ENCODE measurements around the gene GPR31.

The GPR31 gene

DNA sequence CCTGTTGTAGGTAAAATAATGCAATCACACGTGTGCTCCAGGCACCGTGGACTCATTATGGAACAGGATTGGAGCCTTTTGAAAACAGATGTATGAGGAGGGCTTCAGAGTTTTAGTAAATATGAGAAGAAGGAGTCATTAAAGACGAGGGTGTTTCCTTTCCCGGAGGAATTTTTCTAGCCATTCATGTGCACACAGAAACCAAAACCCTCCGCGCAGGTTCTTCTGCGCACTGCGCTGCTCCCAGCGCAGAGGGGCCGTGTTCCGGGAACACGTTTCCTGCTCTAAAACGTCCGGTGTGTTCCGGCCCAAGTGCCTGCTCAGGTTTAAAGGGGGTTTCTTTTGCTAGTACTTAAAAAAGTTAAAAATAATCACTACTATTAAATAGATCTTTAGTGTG, 11.6 kb downstream of the GPR31 start:
- TF ChIP-seq TCF12 (IDR thresholded peaks at IDR 0.05; ENCODE audit: low read depth) (no peak), ZBTB7A (IDR thresholded peaks at IDR 0.05; ENCODE audit: low read depth) (no peak), CEBPB (IDR thresholded peaks at IDR 0.05) (no peak), TAF1 (IDR thresholded peaks at IDR 0.05; ENCODE audit: low read depth) (no peak), NFIC (IDR thresholded peaks at IDR 0.05) (no peak)
- TF ChIP-seq, protein P1, sequence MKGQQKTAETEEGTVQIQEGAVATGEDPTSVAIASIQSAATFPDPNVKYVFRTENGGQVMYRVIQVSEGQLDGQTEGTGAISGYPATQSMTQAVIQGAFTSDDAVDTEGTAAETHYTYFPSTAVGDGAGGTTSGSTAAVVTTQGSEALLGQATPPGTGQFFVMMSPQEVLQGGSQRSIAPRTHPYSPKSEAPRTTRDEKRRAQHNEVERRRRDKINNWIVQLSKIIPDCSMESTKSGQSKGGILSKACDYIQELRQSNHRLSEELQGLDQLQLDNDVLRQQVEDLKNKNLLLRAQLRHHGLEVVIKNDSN (IDR thresholded peaks at IDR 0.05): no peak

DNA sequence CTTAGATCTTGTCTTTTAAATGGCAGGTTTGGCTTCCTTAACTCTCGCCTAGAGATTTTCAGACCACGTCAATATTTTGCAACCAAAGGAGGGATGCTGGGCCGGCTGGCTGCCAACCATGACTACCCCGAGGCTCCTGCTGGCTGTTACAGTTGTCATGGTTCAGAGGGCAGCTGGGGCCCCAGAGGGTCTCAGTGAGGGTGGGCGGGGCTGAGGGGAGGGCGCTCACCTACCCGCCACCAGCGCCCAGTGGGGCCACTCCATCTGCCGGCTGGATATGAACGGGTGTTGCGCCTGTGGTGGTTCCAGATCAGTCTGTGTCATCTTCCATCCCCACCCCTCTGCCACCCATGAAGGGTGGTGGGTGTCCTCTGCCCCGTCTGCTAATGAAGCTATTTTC, 12.3 kb downstream of the GPR31 start:
- TF ChIP-seq CREB1 (IDR thresholded peaks at IDR 0.05; ENCODE audit: low read depth) (no peak), ZBTB7A (IDR thresholded peaks at IDR 0.05; ENCODE audit: low read depth) (no peak), EP300 (IDR thresholded peaks at IDR 0.05; ENCODE audit: borderline replicate concordance) (no peak), NFIC (IDR thresholded peaks at IDR 0.05) (no peak)
- TF ChIP-seq, protein P1 (IDR thresholded peaks at IDR 0.05): no peak
- TF ChIP-seq, protein P2, sequence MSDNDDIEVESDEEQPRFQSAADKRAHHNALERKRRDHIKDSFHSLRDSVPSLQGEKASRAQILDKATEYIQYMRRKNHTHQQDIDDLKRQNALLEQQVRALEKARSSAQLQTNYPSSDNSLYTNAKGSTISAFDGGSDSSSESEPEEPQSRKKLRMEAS (IDR thresholded peaks at IDR 0.05): no peak

DNA sequence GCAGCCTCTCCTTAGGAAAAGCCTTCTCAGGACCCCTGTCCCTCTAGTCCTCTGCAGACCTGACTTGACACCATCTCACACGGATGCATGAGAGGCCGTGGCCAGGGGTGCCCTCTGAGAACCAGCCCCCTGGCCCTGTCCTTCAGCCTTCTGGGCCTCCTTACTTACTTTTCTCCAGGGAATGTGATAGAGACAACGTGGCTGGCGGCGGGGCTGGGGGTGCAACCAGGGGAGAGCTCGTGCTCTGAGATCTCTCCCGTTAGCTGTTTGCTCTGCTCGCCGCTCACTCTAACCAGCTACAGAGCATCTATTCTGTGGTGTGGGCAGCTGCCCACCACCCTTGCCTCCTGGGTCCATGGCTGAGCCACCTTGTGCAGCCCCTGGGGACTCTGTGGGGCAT, 14.7 kb downstream of the GPR31 start:
- TF ChIP-seq TEAD4 (IDR thresholded peaks at IDR 0.05) (no peak), TAF1 (IDR thresholded peaks at IDR 0.05; ENCODE audit: low read depth) (no peak), YY1 (IDR thresholded peaks at IDR 0.05; ENCODE audit: low read depth) (no peak), CEBPB (IDR thresholded peaks at IDR 0.05) (no peak), RAD21 (IDR thresholded peaks at IDR 0.05; ENCODE audit: low read depth) (no peak)

DNA sequence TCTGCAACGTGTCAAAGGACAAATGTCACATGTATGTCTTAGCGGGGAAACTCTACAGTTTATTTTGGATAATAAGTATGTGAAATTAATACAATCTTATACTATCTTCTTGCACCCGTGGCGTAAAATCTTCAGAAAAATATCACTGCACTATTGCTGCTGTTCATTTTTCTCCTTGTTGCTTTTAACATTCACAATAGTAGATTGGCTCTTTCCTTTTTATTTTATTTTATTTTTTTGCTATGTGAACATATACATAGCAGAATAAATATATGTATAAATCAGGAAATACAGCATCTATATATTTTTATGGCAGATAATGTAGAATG, 15.4 kb downstream of the GPR31 start:
- no peak for TF ChIP-seq TAF1 (IDR thresholded peaks at IDR 0.05; ENCODE audit: low read depth)
- no peak for TF ChIP-seq FOXM1 (IDR thresholded peaks at IDR 0.05; ENCODE audit: borderline replicate concordance, low read depth)
- no peak for TF ChIP-seq RAD21 (IDR thresholded peaks at IDR 0.05; ENCODE audit: low read depth)

GRCh38 chr6:167141667-167142432, 15.9 kb downstream of the GPR31 start:
- TF ChIP-seq RAD21 (IDR thresholded peaks at IDR 0.05; ENCODE audit: low read depth) (peak; percentile 85), YY1 (IDR thresholded peaks at IDR 0.05; ENCODE audit: low read depth) (no peak)

- TF ChIP-seq, protein P1 (IDR thresholded peaks at IDR 0.05): no peak
- TF ChIP-seq ZBTB7A (IDR thresholded peaks at IDR 0.05; ENCODE audit: low read depth) (no peak), CREB1 (IDR thresholded peaks at IDR 0.05; ENCODE audit: low read depth) (no peak), TAF1 (IDR thresholded peaks at IDR 0.05; ENCODE audit: low read depth) (no peak), FOXM1 (IDR thresholded peaks at IDR 0.05; ENCODE audit: borderline replicate concordance, low read depth) (no peak), EP300 (IDR thresholded peaks at IDR 0.05; ENCODE audit: borderline replicate concordance) (no peak), EGR1 (IDR thresholded peaks at IDR 0.05) (no peak), NFIC (IDR thresholded peaks at IDR 0.05) (no peak), YY1 (IDR thresholded peaks at IDR 0.05; ENCODE audit: low read depth) (no peak)
- TF ChIP-seq, protein P2 (IDR thresholded peaks at IDR 0.05): no peak
These were observed 16.9 kb downstream of the GPR31 start for GRCh38 chr6:167140589-167141474.

- TF ChIP-seq FOXM1 (IDR thresholded peaks at IDR 0.05; ENCODE audit: borderline replicate concordance, low read depth) (no peak), NFIC (IDR thresholded peaks at IDR 0.05) (no peak), TEAD4 (IDR thresholded peaks at IDR 0.05) (no peak), EP300 (IDR thresholded peaks at IDR 0.05; ENCODE audit: borderline replicate concordance) (no peak), RAD21 (IDR thresholded peaks at IDR 0.05; ENCODE audit: low read depth) (no peak), EGR1 (IDR thresholded peaks at IDR 0.05) (no peak), CREB1 (IDR thresholded peaks at IDR 0.05; ENCODE audit: low read depth) (no peak), CEBPB (IDR thresholded peaks at IDR 0.05) (no peak), TAF1 (IDR thresholded peaks at IDR 0.05; ENCODE audit: low read depth) (no peak), TCF12 (IDR thresholded peaks at IDR 0.05; ENCODE audit: low read depth) (no peak), ZBTB7A (IDR thresholded peaks at IDR 0.05; ENCODE audit: low read depth) (no peak), YY1 (IDR thresholded peaks at IDR 0.05; ENCODE audit: low read depth) (no peak), REST (IDR thresholded peaks at IDR 0.05; ENCODE audit: low read depth) (no peak)
- TF ChIP-seq, protein P1 (IDR thresholded peaks at IDR 0.05): no peak
- TF ChIP-seq, protein P2 (IDR thresholded peaks at IDR 0.05): no peak
These were observed 18.0 kb downstream of the GPR31 start for GRCh38 chr6:167139761-167140160.
